HG03039 (cell line): ENCODE results near the gene EIF3M.
A peak's percentile ranks its signal among the peaks of the same experiment; 100 is the strongest.

Source experiments
- ATAC-seq: cut with Tn5 transposase; IDR thresholded peaks from one replicate; pipeline ENCODE4 v1.9.1; 2021; ENCODE audit warnings: mild to moderate bottlenecking, moderate library complexity; ENCODE audit not compliant: unreplicated experiment

Gene EIF3M

DNA sequence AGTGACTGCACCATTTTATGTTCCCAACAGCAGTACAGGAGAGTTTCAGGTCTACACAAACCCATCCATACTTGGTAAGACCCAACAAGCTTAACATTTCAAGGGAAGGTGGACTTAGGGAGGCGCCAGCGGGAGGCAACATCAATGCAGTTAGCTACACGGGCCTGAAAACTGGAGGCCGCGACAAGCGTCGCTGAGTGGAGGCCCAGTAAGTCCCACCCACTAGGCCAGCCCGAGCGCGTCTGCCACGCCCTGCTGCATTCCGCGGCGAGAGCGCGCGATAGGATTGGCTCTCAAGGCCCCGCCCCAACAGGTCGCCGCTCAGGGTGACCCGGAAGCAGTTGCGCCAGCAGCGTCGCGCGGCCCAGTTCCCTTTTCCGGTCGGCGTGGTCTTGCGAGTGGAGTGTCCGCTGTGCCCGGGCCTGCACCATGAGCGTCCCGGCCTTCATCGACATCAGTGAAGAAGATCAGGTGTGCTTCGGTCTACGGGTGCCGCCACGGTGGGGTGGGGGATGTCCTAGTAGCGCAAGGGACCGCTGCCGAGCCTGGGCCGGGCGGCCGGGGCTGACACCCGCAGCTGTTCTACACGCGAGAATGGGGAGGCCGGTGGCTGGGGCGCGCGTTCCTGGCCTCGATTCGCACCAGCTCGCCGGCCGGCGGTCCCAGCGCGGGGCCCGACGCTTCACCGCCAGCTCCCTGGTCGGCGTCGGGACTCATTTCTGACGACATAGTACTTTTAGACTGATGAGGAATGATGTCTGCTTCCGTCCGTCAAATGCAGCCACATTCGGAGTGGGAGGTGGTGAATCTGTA is at the start of gene EIF3M:
Gene EIF3M, plus strand, starts transcription at position 373 of the 813 bp plus-strand sequence. Its CDS starts 57 bp downstream, at position 430.
- peak; percentile 97 for ATAC-seq

DNA sequence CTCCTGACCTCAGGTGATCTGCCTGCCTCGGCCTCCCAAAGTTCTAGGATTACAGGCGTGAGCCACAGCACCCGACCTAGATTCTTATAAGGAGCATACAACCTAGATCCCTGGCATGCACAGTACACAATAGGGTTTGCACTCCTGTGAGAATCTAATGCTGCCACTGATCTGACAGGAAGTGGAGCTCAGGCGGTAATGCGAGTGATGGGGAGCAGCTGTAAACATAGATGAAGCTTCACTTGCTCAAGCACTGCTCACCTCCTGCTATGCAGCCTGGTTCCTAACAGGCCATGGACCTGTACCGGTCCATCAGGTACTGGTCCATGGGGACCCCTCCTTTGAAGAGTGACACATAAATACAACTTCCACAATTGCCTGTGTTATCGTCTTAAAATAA is 44.8 kb upstream of the EIF3M start:
- ATAC-seq, result no peak

DNA sequence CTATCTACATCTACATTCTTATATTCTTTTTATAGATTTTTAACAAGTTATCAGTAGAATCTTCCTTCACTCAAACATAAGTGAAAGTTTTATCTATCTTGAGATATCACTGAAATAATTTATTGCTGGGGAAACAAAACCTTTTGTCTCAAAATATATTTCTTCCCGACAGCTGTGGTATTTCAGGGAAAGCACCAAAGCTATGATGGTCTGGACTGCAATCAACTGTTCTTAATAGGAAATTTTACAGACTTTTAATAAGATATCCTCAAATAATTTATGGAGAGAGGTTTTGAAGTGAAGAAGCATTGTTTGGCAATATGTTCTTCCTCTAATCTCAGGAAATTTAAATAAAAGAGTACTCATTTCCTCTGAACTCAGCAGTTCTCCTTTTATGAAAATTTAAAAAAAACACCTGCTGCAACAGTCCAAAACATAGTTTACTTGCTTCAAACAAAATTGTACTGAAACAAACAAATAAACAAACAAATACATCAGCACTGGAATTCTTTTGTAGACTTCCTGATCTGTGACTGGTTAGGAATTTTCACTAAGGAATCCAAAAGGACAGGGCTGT is 33.9 kb upstream of the EIF3M start:
- ATAC-seq, result no peak

DNA sequence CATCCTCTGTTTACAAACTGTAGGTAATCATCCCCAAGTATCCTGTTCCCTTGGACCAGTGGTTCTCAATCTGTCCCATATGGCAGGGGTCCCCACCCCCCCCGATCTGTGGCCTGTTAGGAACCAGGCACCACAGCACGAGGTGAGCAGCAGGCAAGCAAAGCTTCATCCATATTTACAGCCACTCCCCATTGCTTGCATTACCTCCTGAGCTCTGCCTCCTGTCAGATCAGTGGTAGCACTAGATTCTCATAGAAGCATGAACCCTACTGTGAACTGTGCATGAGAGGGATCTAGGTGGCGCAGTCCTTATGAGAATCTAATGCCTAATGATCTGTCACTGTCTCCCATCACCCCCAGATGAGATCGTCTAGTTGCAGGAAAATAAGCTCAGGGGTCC is 33.4 kb upstream of the EIF3M start:
- ATAC-seq, result no peak

DNA sequence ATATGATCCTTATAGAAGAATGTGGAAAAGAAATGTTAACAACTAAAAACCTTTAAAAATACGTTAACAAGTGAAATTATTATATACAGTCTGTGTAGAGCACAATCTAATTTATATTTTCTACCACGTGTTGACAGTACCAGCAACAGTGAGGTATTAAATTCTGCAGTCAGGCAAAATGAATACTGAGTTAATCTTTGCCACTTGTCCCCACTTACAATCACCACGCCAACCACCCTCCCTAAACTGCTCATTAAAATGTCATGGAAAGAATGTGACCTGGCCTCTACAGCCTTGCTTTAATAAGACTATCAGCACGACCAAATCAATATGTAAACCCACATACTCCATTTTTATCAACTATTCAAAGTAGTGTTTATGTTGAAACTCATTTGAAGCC is 28.5 kb upstream of the EIF3M start:
- ATAC-seq, result no peak

DNA sequence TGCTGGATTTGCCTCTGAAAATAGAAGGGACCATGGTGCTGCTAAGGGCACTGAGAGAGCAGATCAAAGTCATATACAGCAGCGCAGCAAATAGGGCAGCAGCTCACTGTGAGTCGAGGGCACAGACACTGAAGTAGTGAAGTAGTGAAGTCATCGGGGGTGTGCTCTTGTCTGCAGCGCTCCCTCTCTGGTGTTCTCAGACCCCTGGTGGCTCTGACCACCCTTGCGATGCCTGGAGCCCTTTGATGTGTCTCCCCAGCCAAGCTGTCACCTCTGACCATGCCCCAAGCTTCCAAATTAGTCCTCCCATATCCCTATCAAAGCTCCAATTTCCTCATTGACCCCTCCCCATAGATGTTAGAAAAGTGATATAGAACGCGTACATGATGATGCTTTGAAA is 27.7 kb upstream of the EIF3M start:
- ATAC-seq, result no peak

DNA sequence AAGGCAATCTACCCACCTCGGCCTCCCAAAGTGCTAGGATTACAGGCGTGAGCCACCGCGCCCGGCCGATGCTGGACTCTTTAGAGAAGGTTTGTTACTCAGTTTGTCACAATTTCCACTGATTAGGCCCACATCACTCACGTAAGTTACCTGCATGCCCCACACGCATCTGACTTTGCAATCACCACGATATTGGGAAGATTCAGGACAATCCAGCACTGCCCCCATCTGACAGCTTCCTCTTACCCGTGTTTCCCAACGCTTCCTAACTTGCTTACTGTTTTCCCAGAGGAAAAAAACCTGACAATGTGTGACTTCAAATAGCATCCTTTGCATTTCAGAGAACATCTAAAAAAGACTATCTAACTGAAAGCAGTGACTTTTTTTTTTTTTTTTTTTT is 21.8 kb upstream of the EIF3M start:
- ATAC-seq, result no peak

DNA sequence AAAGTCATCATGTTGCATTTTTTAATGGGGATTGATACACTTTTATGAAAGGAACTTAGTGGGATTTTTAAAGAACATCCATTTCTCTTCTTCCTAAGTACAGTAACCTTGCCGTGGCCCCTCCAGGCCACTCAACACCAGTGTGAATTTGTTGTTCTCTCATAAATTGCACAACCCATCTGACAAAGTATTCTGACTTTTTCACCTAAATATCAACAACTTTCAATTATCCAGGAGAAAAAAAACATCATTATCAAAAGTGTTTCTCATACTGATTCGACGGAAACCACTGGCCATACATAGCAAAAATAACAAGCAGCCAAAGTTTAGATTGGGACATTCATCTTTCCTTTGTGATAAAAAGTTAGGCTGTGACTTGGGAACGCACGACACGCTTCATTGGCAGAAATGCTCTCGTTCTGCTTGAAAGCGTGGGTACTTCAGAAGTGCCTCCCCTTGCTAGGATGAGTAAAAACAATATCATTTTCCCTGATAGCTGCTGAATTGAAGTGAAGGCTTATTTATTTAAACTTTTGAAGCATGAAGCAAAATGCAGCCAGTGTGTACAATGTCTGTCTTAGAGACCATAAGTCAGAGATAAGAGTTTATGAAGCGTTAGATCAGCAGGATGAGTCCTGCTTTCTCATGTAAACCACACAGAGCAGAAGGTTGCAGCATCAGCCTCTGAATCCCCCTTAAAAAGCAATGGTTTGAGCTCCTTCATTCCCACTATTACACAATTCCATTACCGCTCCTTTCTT is 20.6 kb upstream of the EIF3M start:
- ATAC-seq, result no peak

DNA sequence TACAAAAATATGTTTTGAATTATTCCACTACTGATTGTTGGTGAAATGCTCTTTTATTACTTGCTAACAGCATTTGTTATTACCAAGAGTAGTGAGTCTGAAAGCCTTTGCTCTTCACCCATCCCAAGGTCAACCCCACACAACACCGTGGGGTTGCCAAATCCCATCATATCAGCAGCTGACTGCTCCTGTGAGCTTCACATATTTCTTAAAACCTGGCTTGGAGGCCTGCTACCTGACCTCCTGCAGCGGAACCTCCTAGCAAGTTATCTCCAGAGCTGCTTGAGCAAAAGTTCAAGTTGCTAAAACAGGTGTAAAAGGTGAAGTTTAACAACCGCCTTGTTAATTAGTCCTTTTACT is 20.1 kb upstream of the EIF3M start:
- no peak for ATAC-seq

DNA sequence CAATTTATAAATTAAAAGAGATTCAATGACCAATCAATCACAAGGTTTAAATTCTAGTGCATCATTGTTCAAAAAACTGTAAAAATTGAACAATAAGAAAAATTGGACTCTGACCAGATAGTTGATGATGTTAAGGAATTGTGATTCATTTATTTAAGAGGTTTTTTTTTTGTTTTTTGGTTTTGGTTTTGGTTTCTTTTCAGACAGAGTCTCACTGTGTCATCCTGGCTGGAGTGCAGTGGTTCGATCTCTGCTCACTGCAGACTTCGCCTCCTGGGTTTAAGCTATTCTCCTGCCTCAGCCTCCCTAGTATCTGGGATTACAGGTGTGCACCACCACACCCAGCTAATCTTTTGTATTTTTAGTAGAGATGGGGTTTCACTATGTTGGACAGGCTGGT is 17.1 kb upstream of the EIF3M start:
- no peak for ATAC-seq

DNA sequence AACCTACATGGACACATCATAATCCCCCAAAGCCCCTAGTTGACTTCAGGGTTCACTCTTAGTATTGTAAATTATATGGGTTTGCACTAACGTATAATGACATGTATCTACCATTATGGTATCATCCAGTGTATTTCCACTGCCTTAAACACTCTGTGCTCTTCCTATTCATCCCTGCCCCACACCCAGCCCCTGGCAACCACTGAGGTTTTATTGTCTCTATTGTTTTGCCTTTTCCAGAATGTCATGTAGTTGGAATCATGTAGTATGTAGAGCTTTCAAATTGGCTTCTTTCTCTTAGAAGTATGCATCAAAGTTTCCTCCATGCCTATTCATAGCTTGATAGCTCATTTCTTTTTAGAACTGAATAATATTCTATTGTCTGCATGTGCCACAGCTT is 16.5 kb upstream of the EIF3M start:
- no peak for ATAC-seq

DNA sequence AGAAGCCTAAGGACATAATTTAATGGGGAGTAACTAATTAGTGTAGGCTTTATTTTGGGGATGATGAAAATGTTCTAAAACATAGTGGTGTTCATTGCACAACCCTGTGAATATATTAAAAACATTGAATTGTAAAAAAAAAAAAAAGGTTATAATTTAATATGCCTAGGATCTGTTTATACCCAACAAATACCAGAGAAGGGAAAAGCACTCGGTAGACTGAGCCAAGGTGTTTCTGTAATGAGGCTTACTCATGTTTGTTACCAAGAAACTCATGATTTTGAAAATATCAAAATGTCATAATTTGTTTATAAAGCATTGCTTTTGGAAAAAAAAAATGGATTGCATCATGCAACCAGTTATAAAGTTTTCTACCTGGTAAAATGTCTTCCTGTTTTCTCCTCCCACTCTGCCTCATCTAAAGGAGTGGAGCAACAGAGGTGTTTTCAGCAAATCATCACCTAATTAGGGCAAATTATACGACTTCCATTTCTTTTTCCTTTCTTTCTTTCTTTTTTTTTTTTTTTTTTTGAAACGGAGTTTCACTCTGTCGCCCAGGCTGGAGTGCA is 14.2 kb upstream of the EIF3M start:
- ATAC-seq, result no peak

DNA sequence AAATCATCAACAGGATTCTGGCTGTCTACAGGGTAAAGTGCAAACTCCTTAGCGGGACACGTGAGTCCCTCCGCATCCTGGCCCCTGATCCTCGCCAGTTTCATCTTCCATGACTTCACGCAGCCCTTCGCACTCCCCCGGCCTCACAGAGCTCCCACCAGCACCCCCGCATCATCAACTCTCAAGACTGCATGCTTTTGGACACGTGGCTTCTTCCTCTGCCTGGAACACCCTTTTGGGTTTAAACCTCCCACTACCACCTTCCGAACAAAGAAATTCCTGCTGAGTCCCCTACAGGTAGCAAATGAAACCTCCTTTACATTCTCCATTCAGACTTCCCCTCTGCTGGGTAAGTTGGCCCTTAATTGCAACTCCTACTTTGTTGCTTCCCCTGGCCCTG is 12.6 kb upstream of the EIF3M start:
- no peak for ATAC-seq

DNA sequence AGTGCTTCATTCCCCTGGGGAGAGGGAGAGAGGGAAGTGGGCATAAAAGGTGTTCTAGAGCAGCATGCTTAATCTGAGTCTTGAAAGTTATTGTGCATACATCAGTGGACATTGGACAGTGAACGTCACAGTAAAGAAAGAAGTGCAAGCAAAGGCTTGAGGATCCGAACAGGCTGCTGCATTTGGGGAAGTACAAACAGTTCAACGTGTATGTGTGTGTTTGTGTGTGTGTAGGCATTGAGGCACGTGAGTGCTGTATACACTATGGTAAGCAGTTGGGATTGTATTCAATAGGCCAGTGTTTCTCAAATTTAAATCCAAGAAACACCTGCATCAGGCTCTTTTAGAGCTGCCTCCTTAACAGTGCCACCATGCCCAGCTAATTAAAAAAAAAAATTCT is 10.4 kb upstream of the EIF3M start:
- no peak for ATAC-seq

DNA sequence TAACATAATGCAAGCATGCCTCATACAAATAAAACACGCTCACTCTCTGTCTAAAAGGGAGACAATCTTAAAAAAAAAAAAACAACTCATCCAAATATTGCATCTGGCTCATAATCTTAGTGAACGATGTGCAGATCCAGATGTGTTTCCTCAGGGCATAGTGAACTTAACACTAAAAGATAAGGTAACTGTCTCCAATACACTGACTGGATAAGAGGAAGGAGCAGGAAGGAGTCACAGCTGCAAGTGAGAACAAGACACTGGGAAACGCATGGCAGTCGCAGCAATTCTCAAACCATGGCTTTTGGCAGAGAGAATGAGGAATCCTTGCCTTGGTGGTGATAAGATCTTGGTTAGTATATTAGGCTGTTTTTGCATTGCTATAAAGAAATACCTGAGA is 9.2 kb upstream of the EIF3M start:
- ATAC-seq, result no peak

DNA sequence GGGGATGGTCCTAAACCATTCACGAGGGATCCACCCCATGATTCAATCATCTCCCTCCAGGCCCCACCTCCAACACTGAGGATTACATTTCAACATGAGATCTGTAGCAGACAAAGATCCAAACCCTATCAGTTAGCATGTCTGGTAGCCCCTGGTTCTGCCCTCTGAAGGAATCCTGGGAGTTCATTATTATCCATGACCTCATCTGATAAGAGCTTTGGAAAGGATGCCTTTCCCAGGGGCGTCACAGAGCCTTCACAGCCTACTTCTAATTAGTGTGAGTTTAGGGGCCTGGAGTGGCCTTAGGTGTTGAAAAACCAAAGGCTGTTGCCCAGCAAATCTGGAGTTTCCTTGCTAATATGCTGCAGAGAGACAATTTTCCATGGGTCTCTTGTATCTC is 8.6 kb upstream of the EIF3M start:
- ATAC-seq, result no peak

DNA sequence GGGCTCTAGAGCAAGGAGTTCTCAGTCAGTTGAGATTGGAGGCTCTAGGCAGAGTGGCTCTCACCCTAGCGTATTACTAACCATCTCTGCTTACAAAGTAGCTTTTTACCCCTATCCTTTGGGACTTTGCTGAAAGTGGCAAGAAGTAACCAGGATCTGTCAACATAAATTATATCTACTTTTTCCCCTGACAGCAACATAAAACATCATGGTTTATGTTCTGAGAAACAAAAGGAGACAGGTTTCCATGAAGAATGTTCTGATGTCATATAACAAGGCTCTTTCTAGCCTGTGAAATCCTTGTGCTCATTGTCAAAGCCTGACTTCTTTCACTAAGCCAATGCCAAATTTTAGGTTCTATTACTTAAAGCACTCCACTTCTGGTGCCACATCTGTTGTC is 7.2 kb upstream of the EIF3M start:
- ATAC-seq, result no peak

DNA sequence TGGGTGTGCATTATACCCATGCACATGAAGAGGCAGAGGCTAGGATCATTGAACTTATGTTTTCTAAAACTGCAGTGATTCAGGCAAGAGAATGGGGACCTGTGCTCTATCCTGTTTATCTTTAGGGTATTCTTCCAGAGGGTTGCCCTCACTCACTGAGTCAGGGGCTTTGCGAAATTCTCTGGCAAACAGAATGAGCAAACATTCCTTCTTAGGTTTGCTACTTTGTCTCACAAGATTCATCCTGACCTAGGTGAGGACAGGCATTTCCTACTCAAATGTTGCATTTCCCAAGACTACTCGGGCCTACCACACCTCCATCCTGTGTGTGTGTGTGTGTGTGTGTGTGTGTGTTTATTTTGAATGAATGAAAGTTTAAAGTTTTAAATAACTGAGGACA is 2.7 kb upstream of the EIF3M start:
- ATAC-seq, result no peak

DNA sequence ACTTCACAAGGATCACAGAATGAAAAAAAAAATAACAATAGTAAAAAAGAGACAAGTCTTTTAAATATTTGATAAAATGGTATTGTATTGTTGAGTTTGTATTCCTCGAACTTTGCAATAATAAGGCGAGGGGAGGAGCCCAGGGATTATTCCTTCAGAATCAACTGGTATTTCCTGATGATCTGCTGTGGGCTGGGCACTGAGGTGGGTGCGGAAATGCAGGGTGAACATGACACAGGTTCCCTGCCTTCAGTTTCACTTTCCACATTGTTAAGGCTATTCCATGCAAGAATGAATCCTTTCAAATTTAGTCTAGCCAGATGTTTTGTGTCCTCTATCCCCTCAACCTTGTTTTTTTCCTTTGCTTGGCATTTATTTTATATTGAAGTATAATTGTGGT is 2.1 kb upstream of the EIF3M start:
- no peak for ATAC-seq

DNA sequence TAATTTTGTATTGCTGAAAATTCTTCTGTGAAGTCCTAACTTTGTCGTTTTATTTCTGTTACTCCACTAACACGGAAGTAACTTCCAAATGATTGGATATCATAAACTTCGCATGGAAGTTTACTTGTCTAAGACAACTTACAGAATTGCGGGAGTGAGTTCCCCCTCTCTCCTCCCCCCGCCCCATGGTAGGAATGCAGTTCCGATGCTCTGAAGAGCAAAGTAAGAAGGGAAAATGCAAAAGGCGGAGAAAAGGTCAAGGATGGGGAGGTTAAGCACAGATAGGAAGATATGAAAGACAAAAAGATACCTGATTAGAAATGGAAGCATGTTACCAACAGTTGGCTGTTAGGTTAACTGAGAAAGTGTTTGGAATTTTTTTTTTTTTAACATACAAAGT is 1.3 kb downstream of the EIF3M start:
- no peak for ATAC-seq

DNA sequence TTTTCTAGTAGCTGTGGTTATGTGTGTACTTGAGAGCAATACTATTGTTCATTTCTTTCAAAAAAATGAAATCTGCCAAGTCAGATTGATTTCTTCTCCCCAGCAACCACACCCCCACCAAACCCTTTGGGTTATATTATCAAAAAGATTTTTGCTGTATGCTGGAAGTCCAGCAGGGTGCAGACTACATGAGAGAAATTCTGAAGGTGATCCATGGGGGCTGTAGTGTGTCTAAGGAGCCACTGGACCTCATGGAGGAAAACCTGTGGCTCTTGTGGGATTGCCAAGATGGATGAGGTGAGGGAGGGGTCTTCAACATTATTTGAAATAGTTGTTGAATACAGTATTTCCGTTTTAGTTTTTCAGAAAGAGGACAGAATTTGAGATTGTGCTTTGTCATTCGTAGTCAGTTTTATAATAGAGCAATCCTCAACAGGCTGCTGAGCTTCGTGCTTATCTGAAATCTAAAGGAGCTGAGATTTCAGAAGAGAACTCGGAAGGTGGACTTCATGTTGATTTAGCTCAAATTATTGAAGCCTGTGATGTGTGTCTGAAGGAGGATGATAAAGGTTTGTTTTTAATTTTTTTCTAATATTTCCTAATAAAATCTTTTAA is 3.1 kb downstream of the EIF3M start:
- ATAC-seq, result no peak
